Measurements from ENCODE around the gene CCDC92B. TPM values are rescaled to one million over a fixed set of nuclear protein-coding genes. Genes with fewer than 3 reads are reported as not detected.

CCDC92B gene
- total and polyA plus RNA-seq, 2 of the 4 experiments (the other 2 are of a cell fraction) = not detected

DNA sequence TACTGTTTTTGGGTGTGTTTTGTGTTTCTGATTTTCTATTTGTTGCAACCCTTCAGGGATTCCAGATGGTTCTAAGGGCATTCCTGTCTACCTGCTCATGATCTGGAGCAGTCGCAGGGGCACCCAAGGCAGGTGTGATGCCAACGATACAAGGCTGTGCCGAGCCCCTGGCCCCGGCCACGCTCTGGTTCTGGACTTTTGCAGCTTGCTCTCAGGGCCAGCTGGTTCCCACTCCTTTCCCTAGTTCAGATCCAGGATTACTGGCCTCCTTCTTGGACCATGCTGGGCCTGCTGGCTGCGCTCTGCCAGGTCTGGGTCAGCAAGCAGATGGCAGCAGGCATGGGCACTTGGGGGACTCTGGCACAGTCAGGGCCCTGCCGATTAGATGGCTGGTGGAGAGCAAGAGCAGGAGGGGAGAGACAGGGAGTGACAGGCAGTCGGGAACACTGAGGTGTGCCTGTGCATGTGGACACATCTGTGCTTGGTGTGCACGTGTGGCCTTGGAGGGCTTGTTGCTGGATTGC lies 31.5 kb upstream of the CCDC92B start:
- no peak overlapping the region for H3K4ac ChIP-seq (ENCODE audit: low read depth, low read length)
- BruUV-seq (replicated peaks) = no TSS peak
- H3K18ac ChIP-seq (ENCODE audit: low read depth, low read length) = no peak overlapping the region
- no peak overlapping the region for H2AK9ac ChIP-seq (replicated peaks; ENCODE audit: low read depth, low read length, poor library complexity)
- H3K4me2 ChIP-seq (ENCODE audit: low read depth, low read length) = no peak overlapping the region
- no peak overlapping the region for H2AFZ ChIP-seq (replicated peaks; ENCODE audit: low read length, poor library complexity)
- TF ChIP-seq, protein P1, sequence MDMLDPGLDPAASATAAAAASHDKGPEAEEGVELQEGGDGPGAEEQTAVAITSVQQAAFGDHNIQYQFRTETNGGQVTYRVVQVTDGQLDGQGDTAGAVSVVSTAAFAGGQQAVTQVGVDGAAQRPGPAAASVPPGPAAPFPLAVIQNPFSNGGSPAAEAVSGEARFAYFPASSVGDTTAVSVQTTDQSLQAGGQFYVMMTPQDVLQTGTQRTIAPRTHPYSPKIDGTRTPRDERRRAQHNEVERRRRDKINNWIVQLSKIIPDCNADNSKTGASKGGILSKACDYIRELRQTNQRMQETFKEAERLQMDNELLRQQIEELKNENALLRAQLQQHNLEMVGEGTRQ (IDR thresholded peaks at IDR 0.05; ENCODE audit: low read depth, low read length) = no peak
- TF ChIP-seq MXI1 (IDR thresholded peaks at IDR 0.05; ENCODE audit: borderline replicate concordance, low read depth, low read length) (no peak), MAZ (IDR thresholded peaks at IDR 0.05; ENCODE audit: borderline replicate concordance, low read depth, low read length) (no peak), BHLHE40 (IDR thresholded peaks at IDR 0.05; ENCODE audit: low read depth, low read length) (no peak), CEBPB (IDR thresholded peaks at IDR 0.05; ENCODE audit: low read depth, low read length) (no peak), MAFK (IDR thresholded peaks at IDR 0.05; ENCODE audit: low read depth, low read length) (no peak), CHD1 (IDR thresholded peaks at IDR 0.05; ENCODE audit: low read depth, low read length) (no peak), RAD21 (IDR thresholded peaks at IDR 0.05; ENCODE audit: low read length) (no peak), RFX5 (IDR thresholded peaks at IDR 0.05; ENCODE audit: low read depth, low read length) (no peak), POLR2A (IDR thresholded peaks at IDR 0.05; ENCODE audit: low read depth, low read length) (no peak), RCOR1 (IDR thresholded peaks at IDR 0.05; ENCODE audit: insufficient replicate concordance, low read length) (no peak), FOS (IDR thresholded peaks at IDR 0.05; ENCODE audit: low read depth, low read length) (no peak), NFE2L2 (IDR thresholded peaks at IDR 0.05; ENCODE audit: low read depth, low read length) (no peak), SMC3 (IDR thresholded peaks at IDR 0.05; ENCODE audit: low read depth, low read length) (no peak)
- TF ChIP-seq, protein P2, sequence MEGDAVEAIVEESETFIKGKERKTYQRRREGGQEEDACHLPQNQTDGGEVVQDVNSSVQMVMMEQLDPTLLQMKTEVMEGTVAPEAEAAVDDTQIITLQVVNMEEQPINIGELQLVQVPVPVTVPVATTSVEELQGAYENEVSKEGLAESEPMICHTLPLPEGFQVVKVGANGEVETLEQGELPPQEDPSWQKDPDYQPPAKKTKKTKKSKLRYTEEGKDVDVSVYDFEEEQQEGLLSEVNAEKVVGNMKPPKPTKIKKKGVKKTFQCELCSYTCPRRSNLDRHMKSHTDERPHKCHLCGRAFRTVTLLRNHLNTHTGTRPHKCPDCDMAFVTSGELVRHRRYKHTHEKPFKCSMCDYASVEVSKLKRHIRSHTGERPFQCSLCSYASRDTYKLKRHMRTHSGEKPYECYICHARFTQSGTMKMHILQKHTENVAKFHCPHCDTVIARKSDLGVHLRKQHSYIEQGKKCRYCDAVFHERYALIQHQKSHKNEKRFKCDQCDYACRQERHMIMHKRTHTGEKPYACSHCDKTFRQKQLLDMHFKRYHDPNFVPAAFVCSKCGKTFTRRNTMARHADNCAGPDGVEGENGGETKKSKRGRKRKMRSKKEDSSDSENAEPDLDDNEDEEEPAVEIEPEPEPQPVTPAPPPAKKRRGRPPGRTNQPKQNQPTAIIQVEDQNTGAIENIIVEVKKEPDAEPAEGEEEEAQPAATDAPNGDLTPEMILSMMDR (conservative IDR thresholded peaks at IDR 0.05; ENCODE audit: low read depth, low read length) = no peak
- TF ChIP-seq, protein P3, sequence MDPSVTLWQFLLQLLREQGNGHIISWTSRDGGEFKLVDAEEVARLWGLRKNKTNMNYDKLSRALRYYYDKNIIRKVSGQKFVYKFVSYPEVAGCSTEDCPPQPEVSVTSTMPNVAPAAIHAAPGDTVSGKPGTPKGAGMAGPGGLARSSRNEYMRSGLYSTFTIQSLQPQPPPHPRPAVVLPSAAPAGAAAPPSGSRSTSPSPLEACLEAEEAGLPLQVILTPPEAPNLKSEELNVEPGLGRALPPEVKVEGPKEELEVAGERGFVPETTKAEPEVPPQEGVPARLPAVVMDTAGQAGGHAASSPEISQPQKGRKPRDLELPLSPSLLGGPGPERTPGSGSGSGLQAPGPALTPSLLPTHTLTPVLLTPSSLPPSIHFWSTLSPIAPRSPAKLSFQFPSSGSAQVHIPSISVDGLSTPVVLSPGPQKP (IDR thresholded peaks at IDR 0.05; ENCODE audit: borderline replicate concordance, low read depth, low read length) = no peak
- H3K27me3 ChIP-seq (ENCODE audit: control insufficient read depth, insufficient read depth, low read length) = peaks cover 18% of the 10 kb centered on the region
- H2BK20ac ChIP-seq (ENCODE audit: low read depth, low read length) = no peak overlapping the region
- H2BK120ac ChIP-seq (ENCODE audit: low read depth, low read length) = no peak overlapping the region
- H4K5ac ChIP-seq (ENCODE audit: low read depth, low read length) = no peak overlapping the region
- H2BK5ac ChIP-seq (ENCODE audit: low read depth, low read length, poor library complexity, severe bottlenecking) = no peak overlapping the region
- H3K23ac ChIP-seq (ENCODE audit: low read depth, low read length) = no peak overlapping the region
- H3K27ac ChIP-seq (ENCODE audit: insufficient read depth, low read length) = no peak overlapping the region
- intact Hi-C loops (cut with micrococcal nuclease) (no loop called here), dilution Hi-C loops (cut with HindIII; ENCODE audit: low sequenced_read_pairs, unreplicated experiment) (no loop called here), in situ Hi-C loops (cut with MboI; ENCODE audit: low sequenced_read_pairs) (no loop called here)
- POLR2A ChIA-PET (ENCODE audit: unreplicated experiment) = no interaction called here
- 74% methylated on average over 8 of the region's 9 CpGs; no CpG with 5 or more reads in 1 of the 2 experiments for WGBS, 2 experiments (ENCODE audit: extremely low coverage in 2 of 2, insufficient read length in 1 of 2)
- H4K8ac ChIP-seq (ENCODE audit: low read depth in 2 of 2, low read length in 2 of 2) = no peak overlapping the region
- ATAC-seq (ENCODE audit: low read depth) = no peak
- H3K79me1 ChIP-seq (ENCODE audit: low read depth in 1 of 2, low read length in 2 of 2) = no peaks in the 10 kb centered on the region
- no peak overlapping the region for H2AK5ac ChIP-seq (ENCODE audit: low read depth, low read length)
- H3K36me3 ChIP-seq (ENCODE audit: control insufficient read depth, insufficient read depth, low read length) = no peaks in the 10 kb centered on the region
- no peak overlapping the region for H4K91ac ChIP-seq (ENCODE audit: insufficient read depth, low read depth, low read length)
- H3K14ac ChIP-seq (replicated peaks; ENCODE audit: low read depth, low read length) = no peak overlapping the region
- CTCF ChIA-PET = no interaction called here
- no peaks in the 10 kb centered on the region for H3K9me1 ChIP-seq (ENCODE audit: insufficient read depth, low read length)
- H3K4me3 ChIP-seq (ENCODE audit: insufficient read depth, low read depth, low read length) = no peak overlapping the region
- no peaks in the 10 kb centered on the region for H3K4me1 ChIP-seq (ENCODE audit: control insufficient read depth, insufficient read depth, low read length)
- H3K9me3 ChIP-seq (ENCODE audit: control insufficient read depth, insufficient read depth, low read length) = peaks cover 3% of the 10 kb centered on the region
- H4K20me1 ChIP-seq (ENCODE audit: insufficient read depth, low read length) = no peaks in the 10 kb centered on the region
- H2BK15ac ChIP-seq (ENCODE audit: low read depth, low read length) = no peak overlapping the region
- H3K9ac ChIP-seq (ENCODE audit: low read depth, low read length) = no peak overlapping the region
- H3K56ac ChIP-seq (ENCODE audit: extremely low read depth, insufficient read depth, low read length) = no peak overlapping the region
- no peak for DNase-seq

All from IMR-90 (cell line).